GM12892 (cell line): ENCODE measurements around the gene ASB10.

Experiments used
- POLR2A ChIP-seq: IDR thresholded peaks from 2 replicates; pipeline ENCODE4 v1.6.1; 2011; ENCODE audit warnings: low read depth, low read length, control low read depth
- POLR2AphosphoS5 ChIP-seq: IDR thresholded peaks from 2 replicates; pipeline ENCODE4 v1.6.1; 2011; ENCODE audit warnings: low read depth, low read length, control low read depth

DNA sequence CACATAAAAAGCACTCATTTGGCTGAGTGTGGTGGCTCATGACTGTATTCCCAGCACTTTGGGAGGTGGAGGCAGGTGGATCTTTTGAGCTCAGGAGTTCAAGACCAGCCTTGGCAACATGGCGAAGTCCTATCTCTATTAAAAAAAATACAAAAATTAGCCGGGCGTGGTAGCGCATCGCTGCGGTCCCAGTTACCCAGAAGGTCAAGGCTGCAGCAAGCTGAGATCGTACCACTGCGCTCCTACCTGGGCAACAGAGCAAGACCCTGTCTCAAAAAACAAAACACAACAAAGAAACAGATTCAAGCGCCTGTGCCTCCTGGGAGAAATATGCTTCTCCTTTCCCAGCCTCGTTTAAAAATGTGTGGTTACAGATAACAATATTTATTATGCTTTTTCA is 42.2 kb upstream of the ASB10 start:
- TF ChIP-seq POLR2AphosphoS5, result no peak
- no peak for TF ChIP-seq POLR2A
